ENCODE data around the gene NXPE1.

Gene NXPE1

DNA sequence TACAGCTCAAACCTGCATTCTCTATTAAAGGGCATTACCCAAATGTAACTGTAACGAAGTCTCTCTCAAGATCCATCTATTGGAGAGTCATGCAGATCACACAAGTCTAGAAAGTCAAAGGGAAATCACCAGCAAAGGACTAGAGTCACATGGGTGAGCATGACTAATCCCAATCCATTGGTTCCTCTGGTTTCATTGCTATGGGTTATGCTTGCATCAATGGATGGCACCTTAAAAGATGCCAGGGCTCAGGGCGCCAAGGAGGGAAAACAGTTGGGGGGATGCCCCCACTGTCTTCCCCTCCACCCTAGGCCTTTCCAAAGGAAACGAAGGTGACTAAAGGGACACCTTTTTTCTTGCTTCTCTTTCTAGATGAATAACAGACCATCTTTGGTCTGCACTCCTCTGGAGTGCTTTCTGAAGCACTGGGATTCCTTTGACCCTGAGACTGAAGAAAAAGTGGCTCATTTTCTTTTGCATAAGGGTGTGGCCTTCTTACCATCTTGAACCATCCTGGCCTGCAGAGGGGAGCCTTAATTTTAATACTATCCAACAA, 27.8 kb upstream of the NXPE1 start:
- Histone ChIP-seq H3K4me3 (ENCODE audit: low read length) (no peak overlapping the region), H4K20me1 (ENCODE audit: control insufficient read depth, insufficient read depth, low read depth, low read length) (no peaks in the 10 kb centered on the region), H3K4me2 (ENCODE audit: low read length) (no peak overlapping the region), H3K79me2 (ENCODE audit: control insufficient read depth, low read length) (no peaks in the 10 kb centered on the region), H3K27ac (ENCODE audit: low read depth, low read length) (no peak overlapping the region), H3K4me1 (ENCODE audit: control insufficient read depth, low read length) (peaks cover 14% of the 10 kb centered on the region), H3K9me3 (ENCODE audit: control insufficient read depth, insufficient read depth, low read length) (peaks cover 27% of the 10 kb centered on the region), H3K27me3 (ENCODE audit: control insufficient read depth, low read length) (no peaks in the 10 kb centered on the region), H3K9me2 (replicated peaks; ENCODE audit: control insufficient read depth, low read length) (no peaks in the 10 kb centered on the region), H3K36me3 (ENCODE audit: control insufficient read depth, low read length) (no peaks in the 10 kb centered on the region), H3F3A (ENCODE audit: control insufficient read depth, insufficient read depth) (no peaks in the 10 kb centered on the region)
- TF ChIP-seq, protein P1, sequence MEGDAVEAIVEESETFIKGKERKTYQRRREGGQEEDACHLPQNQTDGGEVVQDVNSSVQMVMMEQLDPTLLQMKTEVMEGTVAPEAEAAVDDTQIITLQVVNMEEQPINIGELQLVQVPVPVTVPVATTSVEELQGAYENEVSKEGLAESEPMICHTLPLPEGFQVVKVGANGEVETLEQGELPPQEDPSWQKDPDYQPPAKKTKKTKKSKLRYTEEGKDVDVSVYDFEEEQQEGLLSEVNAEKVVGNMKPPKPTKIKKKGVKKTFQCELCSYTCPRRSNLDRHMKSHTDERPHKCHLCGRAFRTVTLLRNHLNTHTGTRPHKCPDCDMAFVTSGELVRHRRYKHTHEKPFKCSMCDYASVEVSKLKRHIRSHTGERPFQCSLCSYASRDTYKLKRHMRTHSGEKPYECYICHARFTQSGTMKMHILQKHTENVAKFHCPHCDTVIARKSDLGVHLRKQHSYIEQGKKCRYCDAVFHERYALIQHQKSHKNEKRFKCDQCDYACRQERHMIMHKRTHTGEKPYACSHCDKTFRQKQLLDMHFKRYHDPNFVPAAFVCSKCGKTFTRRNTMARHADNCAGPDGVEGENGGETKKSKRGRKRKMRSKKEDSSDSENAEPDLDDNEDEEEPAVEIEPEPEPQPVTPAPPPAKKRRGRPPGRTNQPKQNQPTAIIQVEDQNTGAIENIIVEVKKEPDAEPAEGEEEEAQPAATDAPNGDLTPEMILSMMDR (IDR thresholded peaks at IDR 0.05; ENCODE audit: low read depth, low read length, poor library complexity, severe bottlenecking) = no peak
- no peak for TF ChIP-seq EZH2phosphoT487 (IDR thresholded peaks at IDR 0.05; ENCODE audit: borderline replicate concordance, low read length)

- H3K4me1 ChIP-seq (ENCODE audit: control insufficient read depth, low read length) = peaks cover 14% of the 10 kb centered on the region
- TF ChIP-seq EZH2phosphoT487 (IDR thresholded peaks at IDR 0.05; ENCODE audit: borderline replicate concordance, low read length) = no peak
- TF ChIP-seq, protein P1 (IDR thresholded peaks at IDR 0.05; ENCODE audit: low read depth, low read length, poor library complexity, severe bottlenecking) = no peak
These were observed 27.1 kb upstream of the NXPE1 start for GRCh38 chr11:114586797-114587196.

DNA sequence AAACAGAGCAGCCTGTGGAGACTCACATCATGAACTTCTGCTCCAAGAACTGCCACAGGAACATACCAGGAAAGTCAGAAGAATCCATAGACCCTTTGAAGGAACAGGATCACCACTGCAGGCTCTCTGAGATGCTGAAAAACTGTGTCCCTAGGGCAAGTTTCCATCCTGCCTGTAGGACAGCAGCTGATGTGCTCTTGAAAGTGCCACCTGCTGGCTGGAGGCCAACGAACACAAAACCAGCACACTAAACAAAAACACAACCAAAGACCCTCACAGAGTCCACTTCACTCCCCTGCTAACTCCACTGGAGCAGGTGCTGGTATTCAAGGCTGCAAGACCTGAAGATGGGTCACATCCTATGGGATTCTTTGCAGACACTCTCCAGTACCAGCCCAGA, 12.0 kb upstream of the NXPE1 start:
- Histone ChIP-seq H3K79me2 (ENCODE audit: control insufficient read depth, low read length) (no peaks in the 10 kb centered on the region), H3K9me3 (ENCODE audit: control insufficient read depth, insufficient read depth, low read length) (no peaks in the 10 kb centered on the region), H3K4me2 (ENCODE audit: low read length) (no peak overlapping the region), H3K27ac (ENCODE audit: low read depth, low read length) (no peak overlapping the region), H3K4me3 (ENCODE audit: low read length) (no peak overlapping the region), H3F3A (ENCODE audit: control insufficient read depth, insufficient read depth) (no peaks in the 10 kb centered on the region), H3K27me3 (ENCODE audit: control insufficient read depth, low read length) (no peaks in the 10 kb centered on the region), H3K9me2 (replicated peaks; ENCODE audit: control insufficient read depth, low read length) (no peaks in the 10 kb centered on the region), H4K20me1 (ENCODE audit: control insufficient read depth, insufficient read depth, low read depth, low read length) (no peaks in the 10 kb centered on the region), H3K4me1 (ENCODE audit: control insufficient read depth, low read length) (no peaks in the 10 kb centered on the region), H3K36me3 (ENCODE audit: control insufficient read depth, low read length) (no peaks in the 10 kb centered on the region)
- TF ChIP-seq, protein P1 (IDR thresholded peaks at IDR 0.05; ENCODE audit: low read depth, low read length, poor library complexity, severe bottlenecking) = no peak
- no peak for TF ChIP-seq EZH2phosphoT487 (IDR thresholded peaks at IDR 0.05; ENCODE audit: borderline replicate concordance, low read length)

More at GRCh38 chr11:114586797-114587196, 27.1 kb upstream of the NXPE1 start:
- no peaks in the 10 kb centered on the region for H3K79me2 ChIP-seq (ENCODE audit: control insufficient read depth, low read length)
- H3F3A ChIP-seq (ENCODE audit: control insufficient read depth, insufficient read depth) = no peaks in the 10 kb centered on the region
- H3K36me3 ChIP-seq (ENCODE audit: control insufficient read depth, low read length) = no peaks in the 10 kb centered on the region
- H3K4me2 ChIP-seq (ENCODE audit: low read length) = no peak overlapping the region
- H3K9me3 ChIP-seq (ENCODE audit: control insufficient read depth, insufficient read depth, low read length) = peaks cover 27% of the 10 kb centered on the region
- H3K9me2 ChIP-seq (replicated peaks; ENCODE audit: control insufficient read depth, low read length) = no peaks in the 10 kb centered on the region
- H3K27me3 ChIP-seq (ENCODE audit: control insufficient read depth, low read length) = no peaks in the 10 kb centered on the region
- H3K4me3 ChIP-seq (ENCODE audit: low read length) = no peak overlapping the region
- H3K27ac ChIP-seq (ENCODE audit: low read depth, low read length) = no peak overlapping the region
- H4K20me1 ChIP-seq (ENCODE audit: control insufficient read depth, insufficient read depth, low read depth, low read length) = no peaks in the 10 kb centered on the region
